Raji (cell line): ENCODE data around the gene TNRC6B.

Experiments used
- POLR2A ChIP-seq: IDR thresholded peaks from 2 replicates; pipeline ENCODE4 v1.6.1; 2011; ENCODE audit warnings: low read depth, low read length, control low read depth; ENCODE audit not compliant: insufficient read depth

The TNRC6B gene

GRCh38 chr22:40177738-40178416 lies at the start of gene TNRC6B:
TNRC6B (plus strand) TSS chr22:40177925; CDS start chr22:40178136, 211 bp downstream.
- TF ChIP-seq POLR2A, result peak; percentile 92

GRCh38 chr22:40128989-40129388 lies 48.7 kb upstream of the TNRC6B start:
- TF ChIP-seq POLR2A, result no peak

GRCh38 chr22:40137132-40137531 lies 40.6 kb upstream of the TNRC6B start:
- no peak for TF ChIP-seq POLR2A

GRCh38 chr22:40138866-40139265 lies 38.9 kb upstream of the TNRC6B start:
- TF ChIP-seq POLR2A, result no peak

- no peak for TF ChIP-seq POLR2A
These were observed 30.1 kb upstream of the TNRC6B start for GRCh38 chr22:40147388-40148176.

- TF ChIP-seq POLR2A, result no peak
These were observed 24.5 kb upstream of the TNRC6B start for GRCh38 chr22:40153192-40153591.

- TF ChIP-seq POLR2A, result no peak
These were observed 24.0 kb upstream of the TNRC6B start for GRCh38 chr22:40153705-40154104.

- TF ChIP-seq POLR2A, result no peak
These were observed 21.7 kb upstream of the TNRC6B start for GRCh38 chr22:40156001-40156516.

- no peak for TF ChIP-seq POLR2A
These were observed 20.3 kb upstream of the TNRC6B start for GRCh38 chr22:40157330-40157945.

GRCh38 chr22:40161194-40161593 lies 16.5 kb upstream of the TNRC6B start:
- TF ChIP-seq POLR2A, result no peak

GRCh38 chr22:40175611-40176244 lies 2.0 kb upstream of the TNRC6B start:
- TF ChIP-seq POLR2A, result no peak

- TF ChIP-seq POLR2A, result no peak
These were observed 596 bp upstream of the TNRC6B start for GRCh38 chr22:40176921-40177737.

- peak; percentile 19; the same call in 1 of the 2 replicates for TF ChIP-seq POLR2A
These were observed 988 bp downstream of the TNRC6B start for GRCh38 chr22:40178417-40179409.
